GM21528 (cell line): ENCODE measurements around the gene TULP4.
"Not testable (repeated sequence)": the region's sequence is repeated elsewhere in the genome, so short reads cannot be mapped to it uniquely, and the experiment has no call there.

Experiments
- ATAC-seq: cut with Tn5 transposase; IDR thresholded peaks from one replicate; pipeline ENCODE4 v1.9.1; 2021; ENCODE audit warnings: mild to moderate bottlenecking, moderate library complexity; ENCODE audit not compliant: unreplicated experiment, low FRiP score

Gene TULP4

GRCh38 chr6:158383057-158383456 lies 70.8 kb downstream of the TULP4 start:
- no peak for ATAC-seq

DNA sequence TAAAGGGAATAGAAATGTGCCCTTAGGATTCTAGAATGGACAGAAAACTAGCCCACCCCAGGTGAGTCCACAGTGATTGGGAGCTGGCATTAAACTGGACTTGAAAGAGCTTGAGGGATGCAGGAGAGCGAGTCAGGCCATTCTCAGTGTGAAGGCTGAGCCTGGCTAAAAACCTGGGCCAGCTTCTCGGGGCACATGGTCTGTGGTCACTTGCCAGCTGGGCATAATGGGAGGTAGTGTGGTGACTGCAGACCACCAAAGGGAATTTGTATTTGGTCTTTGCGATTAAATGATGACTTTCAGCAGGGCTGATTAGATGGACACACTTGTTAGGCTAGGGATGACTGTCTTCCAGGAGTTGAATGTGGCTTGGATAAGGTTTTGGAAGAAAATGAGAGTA lies 71.3 kb downstream of the TULP4 start:
- ATAC-seq: no peak

DNA sequence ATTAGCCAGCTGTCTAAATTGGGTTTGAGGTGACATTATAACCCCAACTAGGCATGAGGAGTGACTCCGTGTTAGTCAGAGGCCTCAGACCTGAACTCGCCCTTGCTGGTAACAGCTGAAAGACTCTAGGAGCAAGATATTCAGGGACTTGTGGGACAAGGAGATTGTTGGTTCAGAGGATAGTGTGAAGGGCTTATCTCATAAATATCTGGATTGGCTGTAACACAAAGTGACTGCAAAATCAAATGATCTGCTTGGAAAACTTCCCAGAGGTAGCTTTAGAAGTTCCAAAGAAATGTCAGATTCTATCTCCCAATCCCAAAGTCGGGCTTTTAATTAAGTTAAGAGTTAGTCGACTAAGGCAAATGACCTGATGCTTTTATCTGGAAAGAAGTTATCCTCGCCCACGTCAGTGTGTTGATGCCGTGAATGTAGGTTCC lies 72.4 kb downstream of the TULP4 start:
- ATAC-seq: no peak

GRCh38 chr6:158387036-158387435 lies 74.8 kb downstream of the TULP4 start:
- no peak for ATAC-seq

GRCh38 chr6:158387578-158387977 lies 75.3 kb downstream of the TULP4 start:
- ATAC-seq: no peak

GRCh38 chr6:158388727-158389126 lies 76.5 kb downstream of the TULP4 start:
- ATAC-seq: no peak

DNA sequence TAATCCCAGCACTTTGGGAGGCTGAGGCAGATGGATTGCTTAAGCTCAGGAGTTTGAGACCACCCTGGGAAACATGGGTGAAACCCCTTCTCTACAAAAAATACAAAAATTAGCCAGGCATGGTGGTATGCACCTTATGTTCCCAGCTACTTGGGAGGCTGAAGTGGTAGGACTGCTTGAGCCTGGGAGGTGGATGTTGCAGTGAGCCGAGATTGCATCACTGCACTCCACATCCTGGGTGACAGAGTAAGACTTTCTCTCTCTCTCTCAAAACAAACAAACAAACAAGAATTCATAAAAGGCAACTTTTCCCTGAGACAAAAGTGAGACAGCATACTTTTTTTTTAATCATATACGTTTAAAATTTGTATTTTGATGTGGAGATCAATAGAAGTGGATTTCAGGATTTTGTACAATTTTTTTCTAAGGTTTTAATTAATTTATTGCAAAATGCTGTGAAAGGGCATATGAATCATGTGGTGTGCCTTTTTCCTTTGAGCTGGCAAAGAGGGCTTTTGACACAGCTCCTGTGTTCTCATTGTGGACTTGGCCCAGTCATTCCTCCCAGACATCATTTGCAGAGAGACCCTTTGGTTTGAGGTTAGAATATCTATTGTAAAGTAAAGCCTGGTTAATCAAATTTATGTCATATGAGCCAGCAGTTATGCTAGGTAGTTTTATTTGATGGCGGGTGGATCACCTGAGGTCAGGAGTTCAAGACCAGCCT lies 77.1 kb downstream of the TULP4 start:
- no peak for ATAC-seq

GRCh38 chr6:158391276-158391675 lies 79.0 kb downstream of the TULP4 start:
- ATAC-seq: no peak

DNA sequence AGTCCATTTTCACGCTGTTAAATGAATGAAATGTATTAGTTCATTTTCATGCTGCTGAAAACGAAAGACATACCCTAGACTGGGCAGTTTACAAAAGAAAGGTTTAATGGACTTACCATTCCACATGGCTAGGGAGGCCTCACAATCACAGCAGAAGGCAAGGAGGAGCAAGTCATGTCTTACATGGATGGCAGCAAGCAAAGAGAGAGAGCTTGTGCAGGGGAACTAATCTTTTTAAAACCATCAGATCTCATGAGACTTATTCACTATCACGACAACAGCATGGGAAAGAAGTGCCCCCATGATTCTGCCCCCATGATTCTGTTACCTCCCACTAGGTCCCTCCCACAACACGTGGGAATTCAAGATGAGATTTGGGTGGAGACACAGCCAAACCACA lies 79.7 kb downstream of the TULP4 start:
- not testable (repeated sequence) for ATAC-seq

DNA sequence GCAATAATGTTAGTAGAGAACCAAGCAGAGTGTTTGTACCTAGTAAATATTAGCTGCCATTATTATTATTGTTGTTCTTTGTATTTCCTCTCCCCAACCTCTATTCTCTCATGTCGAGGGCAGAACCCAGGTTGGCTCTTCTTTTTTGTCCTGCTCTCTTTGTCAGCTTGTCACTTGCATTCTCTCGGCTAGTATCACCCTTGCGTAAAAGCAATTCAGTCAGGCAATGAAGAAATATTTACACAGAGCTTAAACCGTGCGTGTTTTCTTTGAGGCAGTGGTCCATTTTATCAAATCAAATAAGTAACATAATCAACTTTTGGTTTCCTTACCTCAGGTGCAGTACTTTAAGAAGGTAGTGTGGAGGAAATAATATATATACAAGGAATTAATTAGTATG lies 83.9 kb downstream of the TULP4 start:
- no peak for ATAC-seq

DNA sequence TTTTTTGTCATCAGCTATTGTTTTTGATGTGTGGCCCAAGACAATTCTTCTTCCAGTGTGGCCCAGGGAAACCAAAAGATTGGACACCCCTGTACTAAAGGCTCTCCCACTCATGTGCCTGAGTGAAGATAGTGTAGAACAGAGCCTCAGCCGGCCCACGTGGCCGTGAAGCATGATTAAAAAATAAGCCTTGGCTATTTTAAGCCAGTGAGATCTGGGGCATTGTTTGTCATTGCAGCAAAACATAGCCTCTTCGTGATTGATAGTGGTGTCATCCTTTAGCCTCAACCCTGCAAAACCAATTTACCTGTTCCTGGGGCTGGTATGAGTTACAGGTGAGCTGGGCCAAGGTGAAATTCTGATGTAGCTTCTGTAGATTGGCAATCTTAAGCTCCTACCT lies 85.3 kb downstream of the TULP4 start:
- ATAC-seq: no peak

GRCh38 chr6:158398252-158399024 lies 86.2 kb downstream of the TULP4 start:
- ATAC-seq: no peak

DNA sequence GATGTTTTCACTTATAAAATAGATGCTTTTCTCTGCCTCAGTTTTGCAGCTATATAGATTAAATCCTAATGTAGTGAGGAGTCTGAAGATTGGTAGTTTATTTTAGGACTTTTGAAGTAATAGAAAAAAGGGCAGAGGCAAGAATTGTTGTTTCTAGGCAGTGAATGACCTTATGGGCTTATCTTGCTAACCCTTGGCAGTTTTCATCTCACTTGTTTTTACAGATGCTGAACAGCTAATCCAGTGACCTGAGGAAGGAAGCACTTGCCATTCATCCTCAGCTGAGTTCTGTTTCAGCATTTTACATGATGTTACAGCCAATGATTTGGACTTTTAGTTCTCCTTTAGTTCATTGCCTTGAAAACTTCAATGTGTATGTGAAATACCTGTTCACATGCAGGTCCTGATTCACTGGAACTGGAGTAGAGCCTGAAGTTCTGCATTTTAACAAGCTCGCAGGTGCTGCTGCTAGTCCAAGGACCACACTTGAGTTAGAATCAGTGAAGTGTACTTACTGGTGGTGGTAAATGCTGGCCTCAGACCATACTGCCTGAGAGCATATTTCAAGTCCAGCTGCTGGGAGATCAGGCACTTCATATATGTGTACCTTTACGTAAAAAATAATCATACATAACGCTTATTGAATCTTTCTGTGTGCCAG lies 86.9 kb downstream of the TULP4 start:
- no peak for ATAC-seq

DNA sequence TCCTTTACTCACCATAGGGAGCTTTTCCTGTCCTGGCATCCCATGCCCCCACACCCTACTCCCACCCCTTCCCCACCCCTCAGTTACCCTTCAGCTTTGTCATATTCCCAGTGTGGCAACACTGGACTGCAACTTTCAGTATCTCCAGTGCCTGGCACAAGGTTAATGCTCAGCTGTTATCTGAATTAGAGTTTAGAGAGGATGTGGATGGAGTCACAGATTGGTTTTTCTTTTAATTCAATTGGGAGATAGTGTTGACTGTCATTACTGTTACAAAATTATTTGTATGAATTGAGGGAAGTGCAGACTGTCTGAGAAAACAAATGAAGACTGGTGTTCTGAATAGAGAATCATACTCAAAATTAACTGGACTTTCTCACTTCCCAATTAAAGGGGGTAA lies 89.9 kb downstream of the TULP4 start:
- no peak for ATAC-seq

DNA sequence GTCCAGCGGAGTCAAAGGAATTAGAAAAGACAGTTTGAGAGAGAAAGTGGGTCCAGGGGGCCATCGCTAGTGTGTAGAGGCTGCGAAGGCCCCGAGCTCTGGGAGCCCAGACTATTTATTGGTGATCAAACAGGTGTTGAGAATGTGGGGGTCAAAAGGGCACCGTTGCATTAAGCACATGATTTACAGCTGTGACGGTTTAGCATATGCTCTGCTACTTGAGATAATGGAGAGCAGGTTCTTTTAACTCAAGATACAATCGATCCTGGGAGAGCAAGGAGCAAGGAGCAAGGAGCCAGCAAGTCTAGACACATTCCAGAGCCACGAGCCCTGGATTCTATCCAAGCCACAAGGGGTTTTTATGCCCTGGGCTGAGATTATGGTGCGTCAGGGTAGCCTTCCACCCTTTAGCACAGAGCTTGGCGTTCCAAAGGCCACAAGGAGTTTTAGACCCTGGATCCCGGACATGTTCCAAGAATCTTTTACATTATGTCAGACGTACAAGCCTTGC lies 93.1 kb downstream of the TULP4 start:
- not testable (repeated sequence) for ATAC-seq

DNA sequence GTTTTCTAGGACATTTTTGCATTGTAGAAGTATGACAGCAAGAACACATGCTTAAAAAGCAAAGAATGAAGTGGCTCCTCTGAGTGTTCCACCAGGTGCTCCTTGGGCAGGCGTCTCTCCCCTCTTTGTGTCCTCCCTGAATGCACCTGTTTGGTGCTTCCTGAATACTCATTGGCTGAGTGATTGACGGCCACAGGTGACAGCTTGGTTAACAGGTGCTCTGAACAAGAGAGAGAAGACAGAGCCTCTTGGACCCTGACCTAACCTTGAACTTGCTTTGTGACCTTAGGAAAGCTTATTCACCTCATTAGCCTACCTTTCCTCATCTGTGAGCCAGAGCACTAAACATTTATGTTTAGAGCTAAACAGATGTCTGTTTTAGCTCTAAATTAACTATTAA lies 93.7 kb downstream of the TULP4 start:
- ATAC-seq: no peak

GRCh38 chr6:158406736-158407135 lies 94.5 kb downstream of the TULP4 start:
- ATAC-seq: no peak

- no peak for ATAC-seq
Measured at GRCh38 chr6:158408013-158408412, 95.7 kb downstream of the TULP4 start.

DNA sequence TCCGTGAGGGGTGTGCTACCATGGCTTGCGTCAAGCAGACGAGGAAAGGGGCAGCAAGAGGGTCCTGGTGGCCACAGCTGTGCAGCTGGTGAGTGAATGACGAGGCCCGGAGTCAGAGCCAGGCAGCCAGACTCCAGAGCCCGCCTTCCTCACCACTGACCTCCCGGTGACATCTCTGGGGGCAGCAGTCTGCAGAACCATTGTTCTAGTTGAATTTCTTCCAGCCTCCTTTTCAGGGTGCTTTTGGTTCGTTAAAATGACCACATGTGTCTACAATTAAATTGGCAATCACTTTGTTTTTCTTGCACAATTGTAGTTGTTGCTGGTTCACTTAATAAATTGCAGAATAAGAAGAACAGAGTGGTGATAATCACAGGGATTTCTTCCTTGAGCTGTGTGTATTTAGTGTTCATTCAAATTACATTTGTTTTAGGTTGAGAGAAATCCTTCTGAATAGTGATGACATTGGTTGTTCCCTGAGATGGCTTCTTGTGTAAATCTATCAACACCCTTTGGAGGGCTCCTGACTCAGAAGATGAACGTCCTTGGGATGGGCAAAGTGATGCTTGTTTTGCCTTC lies 96.4 kb downstream of the TULP4 start:
- ATAC-seq: no peak

GRCh38 chr6:158409451-158409850 lies 97.2 kb downstream of the TULP4 start:
- no peak for ATAC-seq

DNA sequence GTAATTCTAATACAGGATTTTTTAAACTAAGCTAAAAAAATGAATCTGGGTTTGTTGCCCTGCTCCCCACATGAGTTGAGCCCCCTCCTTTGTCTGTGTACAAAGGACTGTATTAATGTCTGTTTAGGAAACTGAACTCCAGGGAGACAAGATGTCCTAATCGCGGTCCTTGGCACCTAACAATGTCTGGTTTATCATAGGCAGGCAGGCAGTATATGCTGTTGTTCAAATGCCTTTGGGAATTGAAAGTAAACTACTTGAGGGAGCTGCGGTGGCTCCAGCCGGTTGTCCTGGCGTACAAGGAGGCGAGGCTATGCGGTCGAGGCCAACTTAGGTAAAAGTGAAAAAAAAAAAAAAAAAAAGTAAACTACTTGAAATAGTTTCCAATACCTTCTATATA lies 98.5 kb downstream of the TULP4 start:
- ATAC-seq: no peak
